ENCODE results near the gene IL1B.

The IL1B gene

DNA sequence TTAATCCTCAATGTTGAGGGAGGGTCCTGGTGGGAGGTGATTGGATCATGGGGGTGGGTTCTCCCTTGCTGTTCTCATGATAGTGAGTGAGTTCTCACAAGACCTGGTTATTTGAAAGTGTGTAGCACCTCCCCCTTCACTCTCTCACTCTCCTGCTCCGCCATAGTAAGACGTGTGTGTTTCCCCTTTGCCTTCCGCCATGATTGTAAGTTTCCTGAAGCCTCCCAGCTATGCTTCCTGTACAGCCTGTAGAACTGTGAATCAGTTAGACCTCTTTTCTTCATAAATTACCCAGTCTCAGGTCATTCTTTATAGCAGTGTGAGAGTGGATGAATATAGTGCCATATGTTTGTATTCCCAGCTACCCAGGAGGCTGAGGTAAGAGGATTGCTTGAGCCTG is 9.6 kb downstream of the IL1B start:
- H3K27ac ChIP-seq, result no peak overlapping the region
- TF ChIP-seq ZFX (IDR thresholded peaks at IDR 0.05), result no peak
- TF ChIP-seq, protein P1, sequence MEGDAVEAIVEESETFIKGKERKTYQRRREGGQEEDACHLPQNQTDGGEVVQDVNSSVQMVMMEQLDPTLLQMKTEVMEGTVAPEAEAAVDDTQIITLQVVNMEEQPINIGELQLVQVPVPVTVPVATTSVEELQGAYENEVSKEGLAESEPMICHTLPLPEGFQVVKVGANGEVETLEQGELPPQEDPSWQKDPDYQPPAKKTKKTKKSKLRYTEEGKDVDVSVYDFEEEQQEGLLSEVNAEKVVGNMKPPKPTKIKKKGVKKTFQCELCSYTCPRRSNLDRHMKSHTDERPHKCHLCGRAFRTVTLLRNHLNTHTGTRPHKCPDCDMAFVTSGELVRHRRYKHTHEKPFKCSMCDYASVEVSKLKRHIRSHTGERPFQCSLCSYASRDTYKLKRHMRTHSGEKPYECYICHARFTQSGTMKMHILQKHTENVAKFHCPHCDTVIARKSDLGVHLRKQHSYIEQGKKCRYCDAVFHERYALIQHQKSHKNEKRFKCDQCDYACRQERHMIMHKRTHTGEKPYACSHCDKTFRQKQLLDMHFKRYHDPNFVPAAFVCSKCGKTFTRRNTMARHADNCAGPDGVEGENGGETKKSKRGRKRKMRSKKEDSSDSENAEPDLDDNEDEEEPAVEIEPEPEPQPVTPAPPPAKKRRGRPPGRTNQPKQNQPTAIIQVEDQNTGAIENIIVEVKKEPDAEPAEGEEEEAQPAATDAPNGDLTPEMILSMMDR (conservative IDR thresholded peaks at IDR 0.05), result no peak

DNA sequence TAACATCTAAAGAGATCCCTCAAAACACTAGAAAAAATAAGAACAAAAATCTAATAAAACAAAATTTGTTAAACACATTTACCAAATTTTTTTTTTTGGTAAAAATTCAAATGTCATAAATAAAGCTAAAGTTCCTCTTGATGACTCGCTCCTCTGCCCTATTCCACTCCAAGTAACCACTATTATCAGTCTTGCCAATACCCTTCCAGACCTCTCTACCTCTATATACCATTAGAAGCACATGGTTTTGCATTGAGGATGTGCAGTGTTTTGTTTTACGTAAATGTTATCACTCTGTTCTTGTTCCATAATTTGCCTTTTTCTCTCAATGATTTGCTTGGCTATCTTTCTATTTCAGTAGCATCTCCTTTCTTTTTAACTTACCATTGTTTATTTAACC is 10.9 kb downstream of the IL1B start:
- TF ChIP-seq, protein P1 (conservative IDR thresholded peaks at IDR 0.05), result no peak
- no peak for TF ChIP-seq ZFX (IDR thresholded peaks at IDR 0.05)
- H3K27ac ChIP-seq, result no peak overlapping the region

DNA sequence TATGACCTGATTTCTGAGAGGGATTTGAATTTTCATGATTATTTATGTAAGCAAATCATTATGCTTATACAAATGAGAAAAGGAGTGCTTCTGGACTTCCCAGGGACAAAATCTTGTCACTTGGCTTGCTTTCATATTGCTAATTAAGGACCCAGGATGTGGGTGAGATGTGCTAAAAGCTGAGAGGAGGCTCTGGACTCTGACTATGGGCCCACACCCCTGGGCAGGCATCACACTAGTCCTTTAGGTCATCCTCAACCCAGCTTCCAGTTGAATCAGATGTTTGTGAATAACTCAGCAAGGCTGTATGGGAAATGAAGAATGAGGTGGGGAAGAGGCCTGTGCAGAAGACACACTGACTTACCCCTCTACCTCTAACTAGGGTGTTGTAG is 11.9 kb downstream of the IL1B start:
- no peak overlapping the region for H3K27ac ChIP-seq
- TF ChIP-seq ZFX (IDR thresholded peaks at IDR 0.05), result no peak
- TF ChIP-seq, protein P1 (conservative IDR thresholded peaks at IDR 0.05), result no peak

DNA sequence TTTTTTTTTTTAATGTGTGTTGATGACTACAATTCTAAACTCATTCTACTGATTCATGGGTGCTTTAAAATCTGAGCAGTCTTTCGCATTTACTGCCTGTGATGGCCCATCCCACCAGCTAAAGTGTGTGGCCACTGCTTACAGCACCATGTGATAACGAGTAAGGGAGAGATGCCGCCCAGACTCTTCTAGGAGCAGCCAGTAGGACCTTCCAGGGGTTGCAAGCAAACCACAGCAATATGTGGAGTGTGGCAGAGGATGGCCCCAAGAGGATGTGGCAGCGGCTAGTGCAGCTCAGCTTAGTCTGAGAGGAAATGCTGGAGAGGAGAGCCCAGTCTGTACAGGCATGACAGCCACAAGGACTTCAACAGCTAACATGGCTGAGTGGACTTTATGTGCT is 14.9 kb downstream of the IL1B start:
- H3K27ac ChIP-seq, result no peak overlapping the region
- TF ChIP-seq, protein P1 (conservative IDR thresholded peaks at IDR 0.05), result no peak
- no peak for TF ChIP-seq ZFX (IDR thresholded peaks at IDR 0.05)

DNA sequence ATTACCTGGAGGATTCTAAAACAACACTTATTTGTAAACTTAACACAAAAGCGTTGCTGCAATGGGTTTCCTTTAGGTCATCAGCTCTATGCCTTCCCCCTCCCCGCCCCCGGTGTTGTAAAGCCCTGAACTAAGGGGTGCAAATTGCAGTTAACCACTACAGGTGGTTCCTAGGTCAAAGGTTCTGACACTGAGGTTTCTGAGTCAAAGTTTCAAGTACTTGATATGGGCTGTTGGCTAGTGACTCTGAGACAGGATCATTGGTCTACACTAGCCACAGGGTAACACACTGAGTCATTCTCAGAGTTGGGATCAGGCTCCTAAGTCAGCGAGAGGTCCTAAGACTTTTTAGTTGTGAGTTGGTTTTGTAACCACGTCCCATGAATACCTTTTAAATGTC is 15.4 kb downstream of the IL1B start:
- TF ChIP-seq, protein P1 (conservative IDR thresholded peaks at IDR 0.05), result no peak
- TF ChIP-seq ZFX (IDR thresholded peaks at IDR 0.05), result no peak
- H3K27ac ChIP-seq, result no peak overlapping the region

DNA sequence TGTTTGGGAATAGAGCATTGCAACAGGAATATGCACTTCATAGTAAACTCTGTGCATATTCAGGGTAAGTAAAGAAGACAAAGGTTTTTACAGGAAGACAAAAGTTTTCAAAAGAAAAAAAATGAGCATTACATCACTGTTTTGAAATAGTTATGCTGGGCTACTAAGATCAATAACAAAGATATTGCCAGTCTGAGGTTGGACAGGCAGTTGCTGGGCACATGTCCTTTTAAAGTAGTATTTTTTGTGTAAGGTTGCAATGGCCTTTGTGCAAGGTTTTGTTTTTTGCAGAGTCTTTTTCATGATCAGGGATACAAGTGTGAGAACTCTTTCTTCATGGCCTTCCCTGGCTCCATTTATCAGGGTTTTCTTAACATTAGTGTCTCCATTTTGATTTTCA is 16.2 kb downstream of the IL1B start:
- no peak overlapping the region for H3K27ac ChIP-seq
- TF ChIP-seq, protein P1 (conservative IDR thresholded peaks at IDR 0.05), result no peak
- no peak for TF ChIP-seq ZFX (IDR thresholded peaks at IDR 0.05)

DNA sequence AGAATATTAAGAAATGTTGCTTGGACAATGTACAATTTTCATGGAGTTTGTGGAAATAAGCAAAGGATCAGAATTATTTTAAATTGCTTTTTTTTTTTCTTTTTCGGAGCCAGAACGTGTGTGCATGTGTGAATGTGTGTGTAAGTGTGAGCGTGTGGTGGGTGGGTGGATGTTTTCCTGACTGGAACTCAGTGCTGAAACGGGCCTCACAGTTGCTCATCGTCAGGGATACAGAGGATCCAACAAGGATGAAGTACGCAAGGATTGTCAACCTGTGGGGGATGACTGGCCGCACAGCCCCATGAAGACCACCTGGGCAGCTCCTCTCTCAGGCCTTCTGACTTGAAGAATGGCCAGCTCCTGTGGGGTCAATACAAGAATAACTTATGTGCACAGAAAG is 17.5 kb downstream of the IL1B start:
- TF ChIP-seq ZFX (IDR thresholded peaks at IDR 0.05), result no peak
- TF ChIP-seq, protein P1 (conservative IDR thresholded peaks at IDR 0.05), result no peak
- no peak overlapping the region for H3K27ac ChIP-seq

All from C4-2B (cell line).